DOHH2 (cell line): ENCODE measurements around the gene APBA2.

Experiments used
- H3F3A ChIP-seq: fragments of 200-600 bp; sonication (generic), shearing (Covaris generic); 2 replicates; pipeline ENCODE4 v1.6.0; 2016; ENCODE audit warnings: antibody characterized with exemption, mild to moderate bottlenecking; ENCODE audit not compliant: control insufficient read depth, insufficient read depth
- H3K27ac ChIP-seq: fragments of 200-600 bp; sonication (generic); 2 replicates; pipeline ENCODE4 v1.5.1; 2014; ENCODE audit warnings: low read depth, mild to moderate bottlenecking, low read length, moderate library complexity
- H3K27me3 ChIP-seq: fragments of 200-600 bp; sonication (generic); 2 replicates; pipeline ENCODE4 v1.6.1; 2014; ENCODE audit warnings: mild to moderate bottlenecking, low read length, mixed read lengths; ENCODE audit not compliant: control insufficient read depth
- H3K36me3 ChIP-seq: fragments of 200-600 bp; sonication (generic); 2 replicates; pipeline ENCODE4 v1.6.1; 2014; ENCODE audit warnings: mild to moderate bottlenecking, low read length, moderate library complexity, mixed read lengths; ENCODE audit not compliant: control insufficient read depth
- H3K4me1 ChIP-seq: fragments of 200-600 bp; sonication (generic); 2 replicates; pipeline ENCODE4 v1.6.1; 2014; ENCODE audit warnings: mild to moderate bottlenecking, low read length, mixed read lengths; ENCODE audit not compliant: control insufficient read depth
- H3K4me2 ChIP-seq: fragments of 200-600 bp; sonication (generic); 2 replicates; pipeline ENCODE4 v1.6.0; 2014; ENCODE audit warnings: mild to moderate bottlenecking, low read length, moderate library complexity
- H3K4me3 ChIP-seq: fragments of 200-600 bp; sonication (generic); 2 replicates; pipeline ENCODE4 v1.5.1; 2014; ENCODE audit warnings: mild to moderate bottlenecking, low read length, mixed read lengths
- H3K79me2 ChIP-seq: fragments of 200-600 bp; sonication (generic); 2 replicates; pipeline ENCODE4 v1.6.1; 2014; ENCODE audit warnings: mild to moderate bottlenecking, low read length, mixed read lengths; ENCODE audit not compliant: control insufficient read depth
- H3K9me2 ChIP-seq: fragments of 200-600 bp; sonication (generic); replicated peaks from 2 replicates; pipeline ENCODE4 v1.6.1; 2014; ENCODE audit warnings: mild to moderate bottlenecking, low read length, mixed read lengths; ENCODE audit not compliant: control insufficient read depth
- H3K9me3 ChIP-seq: fragments of 200-600 bp; sonication (generic); 2 replicates; pipeline ENCODE4 v1.6.1; 2014; ENCODE audit warnings: antibody characterized with exemption, low read length, mixed read lengths; ENCODE audit not compliant: control insufficient read depth, insufficient read depth
- H4K20me1 ChIP-seq: fragments of 200-600 bp; sonication (generic); 2 replicates; pipeline ENCODE4 v1.6.0; 2014; ENCODE audit warnings: low read depth, mild to moderate bottlenecking, antibody characterized with exemption, low read length, moderate library complexity; ENCODE audit not compliant: control insufficient read depth, insufficient read depth
- EZH2phosphoT487 ChIP-seq: fragments of 200-600 bp; sonication (generic); IDR thresholded peaks from 2 replicates; pipeline ENCODE4 v1.6.1; 2017; ENCODE audit warnings: borderline replicate concordance, mild to moderate bottlenecking, antibody characterized with exemption, low read length, moderate library complexity, mixed read lengths
- TF ChIP-seq, protein P1 (sequence below): fragments of 200-600 bp; sonication (generic); IDR thresholded peaks from one replicate; pipeline ENCODE4 v1.5.1; 2014; ENCODE audit warnings: antibody characterized with exemption, mild to moderate bottlenecking, low read depth, low read length; ENCODE audit not compliant: poor library complexity, severe bottlenecking

APBA2 gene

DNA sequence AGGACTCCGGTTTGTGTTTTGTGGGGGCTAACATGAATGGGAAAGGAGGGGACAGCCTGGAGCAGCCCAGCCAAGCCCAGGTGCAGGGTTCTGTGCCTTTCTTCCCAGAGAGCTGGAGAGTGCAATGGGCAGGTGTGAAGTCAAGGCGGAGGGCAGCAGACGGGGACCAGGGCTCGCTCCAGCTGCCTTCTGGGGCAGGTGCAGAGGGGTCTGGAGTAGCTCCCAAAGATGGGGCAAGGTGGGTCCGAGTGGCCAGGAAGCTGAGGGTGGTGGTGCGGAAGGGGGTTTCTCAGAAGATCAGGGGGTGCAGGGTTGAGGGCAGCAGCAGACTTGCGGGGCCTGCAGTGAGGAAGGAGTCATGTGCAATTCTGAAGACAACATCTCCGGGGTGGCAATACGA is 225.0 kb downstream of the APBA2 start:
- H3K79me2 ChIP-seq, result no peaks in the 10 kb centered on the region
- no peaks in the 10 kb centered on the region for H3K4me1 ChIP-seq
- no peaks in the 10 kb centered on the region for H4K20me1 ChIP-seq
- no peaks in the 10 kb centered on the region for H3K36me3 ChIP-seq
- H3K9me3 ChIP-seq, result no peaks in the 10 kb centered on the region
- H3K9me2 ChIP-seq, result no peaks in the 10 kb centered on the region
- no peak for TF ChIP-seq EZH2phosphoT487
- TF ChIP-seq, protein P1, sequence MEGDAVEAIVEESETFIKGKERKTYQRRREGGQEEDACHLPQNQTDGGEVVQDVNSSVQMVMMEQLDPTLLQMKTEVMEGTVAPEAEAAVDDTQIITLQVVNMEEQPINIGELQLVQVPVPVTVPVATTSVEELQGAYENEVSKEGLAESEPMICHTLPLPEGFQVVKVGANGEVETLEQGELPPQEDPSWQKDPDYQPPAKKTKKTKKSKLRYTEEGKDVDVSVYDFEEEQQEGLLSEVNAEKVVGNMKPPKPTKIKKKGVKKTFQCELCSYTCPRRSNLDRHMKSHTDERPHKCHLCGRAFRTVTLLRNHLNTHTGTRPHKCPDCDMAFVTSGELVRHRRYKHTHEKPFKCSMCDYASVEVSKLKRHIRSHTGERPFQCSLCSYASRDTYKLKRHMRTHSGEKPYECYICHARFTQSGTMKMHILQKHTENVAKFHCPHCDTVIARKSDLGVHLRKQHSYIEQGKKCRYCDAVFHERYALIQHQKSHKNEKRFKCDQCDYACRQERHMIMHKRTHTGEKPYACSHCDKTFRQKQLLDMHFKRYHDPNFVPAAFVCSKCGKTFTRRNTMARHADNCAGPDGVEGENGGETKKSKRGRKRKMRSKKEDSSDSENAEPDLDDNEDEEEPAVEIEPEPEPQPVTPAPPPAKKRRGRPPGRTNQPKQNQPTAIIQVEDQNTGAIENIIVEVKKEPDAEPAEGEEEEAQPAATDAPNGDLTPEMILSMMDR, result no peak
- no peaks in the 10 kb centered on the region for H3F3A ChIP-seq
- H3K4me3 ChIP-seq, result no peak overlapping the region
- no peaks in the 10 kb centered on the region for H3K27me3 ChIP-seq
- H3K27ac ChIP-seq, result no peak overlapping the region
- H3K4me2 ChIP-seq, result no peak overlapping the region

DNA sequence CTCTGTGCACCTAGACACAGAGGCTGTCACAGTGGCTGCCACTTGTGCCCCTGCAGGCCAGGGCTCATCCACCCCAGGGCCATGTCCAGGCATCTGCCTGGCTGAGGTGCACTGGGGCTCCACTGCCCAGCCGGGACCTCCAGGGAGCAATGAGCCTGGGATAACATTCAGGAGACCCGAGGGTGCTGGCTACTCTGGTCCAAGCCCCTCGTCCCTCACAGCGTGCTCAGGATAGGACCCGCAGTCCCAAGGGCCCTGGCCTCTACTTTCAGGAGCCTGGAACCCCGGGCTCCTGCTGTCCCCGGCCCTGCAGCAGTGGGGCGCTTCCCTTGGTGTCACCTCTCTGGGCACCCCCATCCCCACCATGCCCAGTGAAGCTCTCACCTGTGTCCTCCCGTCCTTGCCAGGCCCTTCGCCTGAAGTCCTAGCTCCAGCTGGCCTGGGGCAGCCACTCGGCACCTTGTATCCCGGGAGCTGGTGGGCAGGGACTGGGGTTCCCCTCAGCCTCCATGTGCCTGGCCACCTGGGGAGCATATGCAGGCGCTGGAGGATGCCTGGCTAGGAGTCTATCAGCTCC is 226.0 kb downstream of the APBA2 start:
- Histone ChIP-seq H3K36me3 (no peaks in the 10 kb centered on the region), H3K79me2 (no peaks in the 10 kb centered on the region), H3F3A (no peaks in the 10 kb centered on the region), H3K27me3 (no peaks in the 10 kb centered on the region), H3K4me1 (no peaks in the 10 kb centered on the region), H3K4me2 (no peak overlapping the region), H3K9me3 (no peaks in the 10 kb centered on the region), H3K9me2 (no peaks in the 10 kb centered on the region), H3K27ac (no peak overlapping the region), H3K4me3 (no peak overlapping the region), H4K20me1 (no peaks in the 10 kb centered on the region)
- no peak for TF ChIP-seq EZH2phosphoT487
- TF ChIP-seq, protein P1, result no peak

DNA sequence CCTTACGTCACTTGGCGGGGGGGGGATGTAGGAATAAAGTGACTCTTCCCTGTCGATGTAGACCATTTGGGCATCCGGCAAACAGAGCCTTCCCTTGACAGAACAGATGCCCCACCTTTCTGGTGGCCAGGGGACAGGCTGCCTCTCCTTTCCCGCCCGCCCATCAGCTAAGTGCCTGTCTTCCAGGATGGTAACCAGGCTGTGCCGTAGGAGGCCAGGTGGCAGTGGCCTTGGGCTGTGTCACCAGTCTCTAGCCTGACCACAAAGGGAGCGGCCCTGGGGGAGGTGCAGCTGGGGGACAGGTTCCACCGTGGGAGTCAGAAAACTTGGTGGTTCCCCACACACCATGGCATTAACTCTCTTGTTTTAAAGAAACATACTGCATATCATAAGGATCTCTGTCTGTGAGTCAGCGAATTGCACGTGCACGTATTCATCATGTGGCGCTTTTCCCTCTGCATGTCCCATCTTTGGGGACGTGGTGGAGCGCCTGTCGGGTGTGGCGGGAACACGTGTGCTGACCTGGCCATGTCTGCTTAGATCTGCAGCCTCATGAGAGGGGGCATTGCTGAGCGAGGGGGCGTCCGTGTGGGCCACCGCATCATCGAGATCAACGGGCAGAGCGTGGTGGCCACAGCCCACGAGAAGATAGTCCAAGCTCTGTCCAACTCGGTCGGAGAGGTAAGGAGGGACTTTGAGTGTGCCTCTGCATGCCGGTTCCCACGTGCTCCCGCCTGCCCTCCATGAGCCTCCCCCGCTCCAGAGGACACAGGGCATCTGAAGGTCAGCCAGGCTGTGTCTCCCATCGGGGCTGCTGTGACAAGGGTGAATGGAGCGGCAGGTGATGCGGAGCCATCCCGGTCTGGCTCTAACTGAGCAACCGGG is 227.8 kb downstream of the APBA2 start:
- no peak for TF ChIP-seq EZH2phosphoT487
- TF ChIP-seq, protein P1, result no peak
- no peaks in the 10 kb centered on the region for H3K4me1 ChIP-seq
- H3K27ac ChIP-seq, result no peak overlapping the region
- no peak overlapping the region for H3K4me3 ChIP-seq
- no peaks in the 10 kb centered on the region for H3K79me2 ChIP-seq
- no peaks in the 10 kb centered on the region for H4K20me1 ChIP-seq
- no peaks in the 10 kb centered on the region for H3K9me3 ChIP-seq
- no peaks in the 10 kb centered on the region for H3K9me2 ChIP-seq
- H3K27me3 ChIP-seq, result no peaks in the 10 kb centered on the region
- no peaks in the 10 kb centered on the region for H3K36me3 ChIP-seq
- H3K4me2 ChIP-seq, result no peak overlapping the region
- H3F3A ChIP-seq, result no peaks in the 10 kb centered on the region
